Neural crest cell (in vitro differentiated cells): Measurements from ENCODE around the gene PAK5. TPM values are rescaled to one million over a fixed set of nuclear protein-coding genes. Genes with fewer than 3 reads are reported as not detected.

Experiments
- DNase-seq: peaks from one replicate; pipeline ENCODE4 v3.0.0; 2021; ENCODE audit warnings: low read depth, mixed read lengths, low spot score
- H3K27ac Mint-ChIP-seq: one replicate; pipeline ENCODE4 v1.8.0; 2021; ENCODE audit warnings: mild to moderate bottlenecking, mixed read lengths; ENCODE audit not compliant: unreplicated experiment
- H3K27me3 Mint-ChIP-seq: 2 replicates; pipeline ENCODE4 v1.8.0; 2021; ENCODE audit warnings: low read depth, mild to moderate bottlenecking, mixed read lengths
- H3K36me3 Mint-ChIP-seq: 2 replicates; pipeline ENCODE4 v1.8.0; 2021; ENCODE audit warnings: low read depth, mild to moderate bottlenecking, mixed read lengths
- H3K4me1 Mint-ChIP-seq: 2 replicates; pipeline ENCODE4 v1.8.0; 2021; ENCODE audit warnings: mixed read lengths
- H3K4me3 Mint-ChIP-seq: one replicate; pipeline ENCODE4 v1.8.0; 2021; ENCODE audit warnings: mild to moderate bottlenecking, mixed read lengths
- H3K9me3 Mint-ChIP-seq: 2 replicates; pipeline ENCODE4 v1.8.0; 2021; ENCODE audit warnings: mixed read lengths
- total RNA-seq: library from RNA; stranded (reverse); gene quantifications from 2 replicates; pipeline ENCODE4 v1.2.1, GENCODE V29; 2021
- TF ChIP-seq, protein P1 (sequence below): fragments of 200-600 bp; sonication (generic); conservative IDR thresholded peaks from 2 replicates; pipeline ENCODE4 v1.5.0; 2021; ENCODE audit warnings: antibody characterized with exemption, mild to moderate bottlenecking

Gene PAK5
- total RNA-seq, 1 donor from 2014 or later, result 1.8 TPM

DNA sequence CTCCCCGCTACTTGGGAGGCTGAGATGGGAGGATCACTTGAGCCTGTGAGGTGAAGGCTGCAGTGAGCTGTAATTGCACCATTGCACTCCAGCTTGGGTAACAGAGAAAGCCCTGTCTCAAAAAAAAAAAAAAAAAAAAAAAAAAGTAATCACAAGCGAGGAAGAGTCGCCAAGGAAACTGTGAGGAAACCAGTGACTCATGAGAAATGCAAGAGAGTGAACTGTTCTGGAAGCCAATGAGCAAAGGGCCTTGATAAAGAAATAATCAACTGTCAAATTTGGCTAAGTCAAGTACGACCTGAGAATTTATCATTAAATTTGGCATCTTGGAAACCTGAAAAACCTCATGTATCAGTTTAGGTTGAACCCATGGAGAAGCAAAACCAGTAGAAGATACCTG is 340.6 kb downstream of the PAK5 start:
- TF ChIP-seq, protein P1, sequence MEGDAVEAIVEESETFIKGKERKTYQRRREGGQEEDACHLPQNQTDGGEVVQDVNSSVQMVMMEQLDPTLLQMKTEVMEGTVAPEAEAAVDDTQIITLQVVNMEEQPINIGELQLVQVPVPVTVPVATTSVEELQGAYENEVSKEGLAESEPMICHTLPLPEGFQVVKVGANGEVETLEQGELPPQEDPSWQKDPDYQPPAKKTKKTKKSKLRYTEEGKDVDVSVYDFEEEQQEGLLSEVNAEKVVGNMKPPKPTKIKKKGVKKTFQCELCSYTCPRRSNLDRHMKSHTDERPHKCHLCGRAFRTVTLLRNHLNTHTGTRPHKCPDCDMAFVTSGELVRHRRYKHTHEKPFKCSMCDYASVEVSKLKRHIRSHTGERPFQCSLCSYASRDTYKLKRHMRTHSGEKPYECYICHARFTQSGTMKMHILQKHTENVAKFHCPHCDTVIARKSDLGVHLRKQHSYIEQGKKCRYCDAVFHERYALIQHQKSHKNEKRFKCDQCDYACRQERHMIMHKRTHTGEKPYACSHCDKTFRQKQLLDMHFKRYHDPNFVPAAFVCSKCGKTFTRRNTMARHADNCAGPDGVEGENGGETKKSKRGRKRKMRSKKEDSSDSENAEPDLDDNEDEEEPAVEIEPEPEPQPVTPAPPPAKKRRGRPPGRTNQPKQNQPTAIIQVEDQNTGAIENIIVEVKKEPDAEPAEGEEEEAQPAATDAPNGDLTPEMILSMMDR, result no peak
- no peak overlapping the region for H3K27ac Mint-ChIP-seq
- peaks cover under 1% of the 10 kb centered on the region for H3K27me3 Mint-ChIP-seq
- DNase-seq, result no peak
- H3K4me1 Mint-ChIP-seq, result no peaks in the 10 kb centered on the region
- H3K4me3 Mint-ChIP-seq, result no peak overlapping the region
- peaks cover 8% of the 10 kb centered on the region for H3K9me3 Mint-ChIP-seq
- H3K36me3 Mint-ChIP-seq, result no peaks in the 10 kb centered on the region

GRCh38 chr20:9496155-9496554 is 342.7 kb downstream of the PAK5 start:
- H3K27ac Mint-ChIP-seq, result no peak overlapping the region
- H3K9me3 Mint-ChIP-seq, result peaks cover 8% of the 10 kb centered on the region
- no peaks in the 10 kb centered on the region for H3K27me3 Mint-ChIP-seq
- no peak for DNase-seq
- TF ChIP-seq, protein P1, result no peak
- H3K36me3 Mint-ChIP-seq, result no peaks in the 10 kb centered on the region
- no peak overlapping the region for H3K4me3 Mint-ChIP-seq
- H3K4me1 Mint-ChIP-seq, result no peaks in the 10 kb centered on the region

DNA sequence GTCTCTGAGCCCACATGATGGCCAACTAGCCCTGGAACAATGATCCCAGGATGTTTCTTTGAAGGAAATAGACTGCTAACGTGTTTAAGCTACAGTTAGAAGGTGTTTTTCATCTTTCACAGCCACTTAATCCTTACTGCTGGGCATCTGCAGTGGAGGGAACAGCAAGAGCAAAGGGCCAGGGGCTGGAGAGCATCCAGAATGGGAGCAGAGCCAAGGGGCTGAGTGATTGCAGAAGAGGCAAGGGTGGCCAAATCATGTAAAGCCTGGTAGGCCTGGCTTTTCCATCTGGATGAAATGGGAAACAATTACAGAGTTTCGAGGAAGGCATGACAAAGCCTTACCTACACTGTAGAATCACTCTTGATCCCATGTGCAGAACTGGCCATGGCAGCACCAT is 343.2 kb downstream of the PAK5 start:
- no peak overlapping the region for H3K4me3 Mint-ChIP-seq
- TF ChIP-seq, protein P1, result no peak
- no peak for DNase-seq
- peaks cover 8% of the 10 kb centered on the region for H3K9me3 Mint-ChIP-seq
- no peaks in the 10 kb centered on the region for H3K36me3 Mint-ChIP-seq
- H3K27ac Mint-ChIP-seq, result no peak overlapping the region
- H3K4me1 Mint-ChIP-seq, result no peaks in the 10 kb centered on the region
- H3K27me3 Mint-ChIP-seq, result no peaks in the 10 kb centered on the region

DNA sequence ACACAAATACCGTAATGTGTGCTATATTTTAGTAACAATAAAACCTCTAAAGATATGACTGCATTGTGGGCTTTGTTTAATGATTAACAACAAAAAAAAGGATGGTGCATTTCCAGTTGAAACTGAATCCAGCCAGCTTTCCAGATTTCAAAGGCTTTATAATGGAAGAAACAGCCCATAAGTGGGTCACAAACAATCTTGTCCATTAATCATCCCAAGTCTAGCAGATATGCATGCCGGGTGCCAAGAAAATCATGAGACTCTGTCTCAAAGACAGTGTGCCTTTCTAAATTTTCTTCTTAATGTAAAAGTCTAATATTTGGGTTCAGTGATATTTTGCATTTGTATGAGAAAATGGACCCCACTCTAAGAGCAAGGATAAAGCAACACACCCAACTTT is 345.1 kb downstream of the PAK5 start:
- no peaks in the 10 kb centered on the region for H3K36me3 Mint-ChIP-seq
- H3K27me3 Mint-ChIP-seq, result no peaks in the 10 kb centered on the region
- peaks cover 12% of the 10 kb centered on the region for H3K9me3 Mint-ChIP-seq
- no peak overlapping the region for H3K4me3 Mint-ChIP-seq
- H3K4me1 Mint-ChIP-seq, result no peaks in the 10 kb centered on the region
- H3K27ac Mint-ChIP-seq, result no peak overlapping the region
- no peak for DNase-seq
- TF ChIP-seq, protein P1, result no peak

DNA sequence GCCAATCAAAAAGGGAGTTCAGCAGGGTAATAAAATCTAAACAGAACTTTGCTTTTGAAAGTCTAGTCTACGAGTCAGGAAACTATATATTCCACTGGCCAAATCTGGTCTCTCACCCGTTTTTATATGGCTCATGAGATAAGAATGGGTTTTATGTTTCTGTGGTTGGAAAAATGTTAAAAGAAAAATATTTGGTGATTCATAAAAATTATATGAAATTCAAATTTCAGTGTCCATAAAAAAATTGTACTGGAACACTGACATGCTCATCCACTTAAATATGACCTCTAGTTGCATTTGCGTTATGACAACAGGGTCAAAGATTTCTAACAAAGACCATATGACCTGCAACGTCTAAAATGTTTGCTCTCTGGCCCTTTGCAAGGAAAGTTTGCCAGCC is 346.8 kb downstream of the PAK5 start:
- no peak overlapping the region for H3K27ac Mint-ChIP-seq
- H3K36me3 Mint-ChIP-seq, result no peaks in the 10 kb centered on the region
- H3K4me1 Mint-ChIP-seq, result peaks cover 4% of the 10 kb centered on the region
- H3K27me3 Mint-ChIP-seq, result no peaks in the 10 kb centered on the region
- H3K9me3 Mint-ChIP-seq, result peaks cover 12% of the 10 kb centered on the region
- no peak overlapping the region for H3K4me3 Mint-ChIP-seq
- no peak for DNase-seq
- TF ChIP-seq, protein P1, result no peak

- DNase-seq, result no peak
- Mint-ChIP-seq H3K36me3 (no peaks in the 10 kb centered on the region), H3K27me3 (no peaks in the 10 kb centered on the region), H3K27ac (no peak overlapping the region), H3K4me3 (no peak overlapping the region), H3K9me3 (peaks cover 12% of the 10 kb centered on the region), H3K4me1 (peaks cover 4% of the 10 kb centered on the region)
- TF ChIP-seq, protein P1, result no peak
Observed at GRCh38 chr20:9491324-9491723, 347.6 kb downstream of the PAK5 start.
